ENCODE data around the gene TARDBP.
A peak's percentile ranks its signal among the peaks of the same experiment; 100 is the strongest.
"Not testable (repeated sequence)": the region's sequence is repeated elsewhere in the genome, so short reads cannot be mapped to it uniquely, and the experiment has no call there.

TARDBP gene

DNA sequence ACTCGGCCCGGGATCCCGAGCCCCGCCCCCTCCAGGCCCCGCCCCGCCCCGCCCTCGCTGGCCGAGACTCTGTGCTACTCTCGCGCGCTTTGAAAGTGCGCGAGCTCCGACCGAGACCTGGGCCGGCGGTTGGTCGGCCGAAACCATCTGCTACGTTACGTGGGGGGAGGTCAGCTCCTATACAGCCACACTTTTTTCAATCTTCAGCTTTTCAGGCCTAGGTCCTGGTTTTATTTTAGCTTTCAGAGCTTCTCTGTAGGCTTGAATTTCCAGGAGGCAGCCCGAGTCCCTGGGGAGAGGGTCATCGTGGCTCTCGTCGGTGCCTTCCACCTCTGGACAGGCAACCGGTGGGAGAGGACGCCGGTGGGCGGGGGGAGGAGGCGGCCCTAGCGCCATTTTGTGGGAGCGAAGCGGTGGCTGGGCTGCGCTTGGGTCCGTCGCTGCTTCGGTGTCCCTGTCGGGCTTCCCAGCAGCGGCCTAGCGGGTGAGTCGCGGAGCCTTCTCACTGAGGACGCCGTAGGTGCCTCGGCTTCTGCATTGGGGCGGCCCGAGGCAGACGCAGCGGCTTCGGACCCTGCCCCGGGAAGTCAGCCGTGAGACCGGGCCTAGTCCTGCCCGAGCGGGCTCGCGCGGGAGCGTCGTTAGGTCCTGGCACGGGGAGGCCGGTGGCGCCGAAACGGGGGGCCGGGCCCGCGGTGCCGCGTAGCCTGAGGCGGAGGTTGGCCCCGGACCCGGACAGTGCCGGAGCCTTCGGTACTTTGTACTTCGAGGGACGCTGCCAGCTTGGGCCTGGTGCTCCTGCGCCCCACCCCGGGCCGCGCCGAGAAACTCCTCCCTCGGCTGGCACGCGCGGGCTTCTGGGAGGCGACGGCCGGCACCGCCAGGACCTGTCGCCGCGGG, at the start of gene TARDBP:
TARDBP (plus strand) TSS at position 395 of the 900 bp plus-strand sequence. CDS start 1,074 bp downstream, outside the sequence.
- DNase-seq = peak; percentile 96

GRCh38 chr1:10965546-10966226, 46.8 kb upstream of the TARDBP start:
- no peak for DNase-seq

- DNase-seq = no peak
These were observed 45.4 kb upstream of the TARDBP start for GRCh38 chr1:10967090-10967489.

DNA sequence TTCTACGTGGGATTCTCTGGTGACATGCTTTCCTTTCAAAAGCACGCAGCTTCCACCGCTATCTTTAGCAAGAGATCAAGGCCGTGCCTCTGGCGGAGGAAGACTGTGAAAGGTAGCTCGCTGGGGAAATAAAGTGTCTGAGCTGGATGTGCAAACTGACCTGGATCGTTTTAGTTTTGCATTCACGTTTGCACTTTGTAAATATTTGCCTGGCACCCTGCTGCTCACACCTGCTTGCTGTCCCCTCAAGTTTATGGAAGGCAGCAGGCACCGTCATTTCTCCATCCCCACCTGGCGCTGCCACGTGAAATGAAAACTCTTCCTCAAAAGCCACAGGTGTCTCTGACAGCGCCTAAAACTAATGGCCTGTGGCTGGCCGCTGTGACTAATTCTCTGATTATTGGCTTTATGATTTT, 44.0 kb upstream of the TARDBP start:
- no peak for DNase-seq

DNA sequence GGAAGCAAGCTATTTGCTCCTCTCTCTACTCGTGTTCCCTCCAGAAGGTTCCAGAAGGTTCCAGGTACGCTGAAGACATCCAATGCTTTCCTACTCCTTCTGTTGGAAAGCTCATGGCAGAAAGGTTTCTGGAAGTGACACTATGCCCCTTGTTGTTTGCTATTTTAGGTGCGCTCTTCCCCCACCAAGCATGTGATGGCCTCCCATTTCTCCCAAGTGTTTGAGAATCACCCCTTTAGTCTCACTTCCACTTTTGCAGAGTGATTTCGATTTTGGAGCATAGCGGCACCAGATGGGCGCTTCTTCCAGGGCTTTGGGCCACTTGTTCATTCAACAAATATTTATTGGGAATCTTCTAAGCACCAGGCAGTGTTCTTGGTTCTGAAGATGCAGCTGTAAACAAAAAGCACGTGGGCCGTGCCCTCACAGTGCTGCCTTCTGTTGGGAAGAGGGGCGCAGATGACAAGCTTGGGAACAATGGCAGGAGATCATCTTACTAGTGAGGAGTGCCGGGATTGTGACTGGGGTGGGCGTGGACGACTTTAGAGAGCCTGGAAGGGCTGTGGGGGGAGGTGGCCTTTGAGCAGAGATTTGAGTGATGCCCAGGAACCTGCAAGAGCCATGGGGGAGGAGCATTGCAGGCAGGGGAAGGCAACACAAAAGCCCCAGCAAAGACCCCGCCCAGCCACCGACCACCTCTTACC, 43.0 kb upstream of the TARDBP start:
- peak; percentile 73 for DNase-seq

DNA sequence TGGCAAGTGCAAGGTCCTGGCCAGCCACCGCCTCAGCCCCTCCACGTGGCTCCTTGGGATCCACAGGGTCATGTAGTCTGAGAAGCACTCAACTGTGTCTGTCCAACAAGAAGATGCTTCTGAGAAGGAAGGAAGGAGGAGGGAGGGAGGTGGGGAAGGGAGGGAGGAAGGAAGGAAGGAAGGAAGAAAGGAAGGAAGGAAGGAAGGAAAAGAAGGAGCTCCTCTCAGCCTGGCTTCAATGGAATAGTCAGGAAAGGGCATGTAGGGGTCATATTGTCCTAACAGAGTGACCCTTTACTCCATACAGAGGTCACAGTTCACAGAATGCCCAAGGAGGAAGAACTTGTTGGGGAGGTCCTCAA, 42.5 kb upstream of the TARDBP start:
- no peak for DNase-seq

DNA sequence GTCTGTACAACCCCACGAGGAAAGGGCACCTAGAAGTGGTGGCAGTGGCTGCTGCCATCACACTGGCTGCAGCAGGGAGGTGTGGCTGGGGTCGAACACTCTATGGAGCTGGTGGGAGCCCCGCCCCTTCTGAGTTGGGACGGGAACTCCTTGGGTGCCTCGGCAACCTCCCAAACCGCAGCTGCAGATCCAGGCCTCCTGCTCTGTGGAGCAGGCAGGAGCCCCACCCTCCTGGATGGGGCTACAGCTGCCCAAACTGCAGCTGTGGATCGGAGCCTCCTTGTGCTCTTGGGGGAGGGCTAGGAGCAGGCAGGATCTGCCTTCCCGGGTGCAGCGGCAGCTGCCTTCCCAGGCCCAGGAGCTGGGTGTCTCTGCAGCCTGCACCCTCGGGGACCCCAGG, 38.9 kb upstream of the TARDBP start:
- no peak for DNase-seq

DNA sequence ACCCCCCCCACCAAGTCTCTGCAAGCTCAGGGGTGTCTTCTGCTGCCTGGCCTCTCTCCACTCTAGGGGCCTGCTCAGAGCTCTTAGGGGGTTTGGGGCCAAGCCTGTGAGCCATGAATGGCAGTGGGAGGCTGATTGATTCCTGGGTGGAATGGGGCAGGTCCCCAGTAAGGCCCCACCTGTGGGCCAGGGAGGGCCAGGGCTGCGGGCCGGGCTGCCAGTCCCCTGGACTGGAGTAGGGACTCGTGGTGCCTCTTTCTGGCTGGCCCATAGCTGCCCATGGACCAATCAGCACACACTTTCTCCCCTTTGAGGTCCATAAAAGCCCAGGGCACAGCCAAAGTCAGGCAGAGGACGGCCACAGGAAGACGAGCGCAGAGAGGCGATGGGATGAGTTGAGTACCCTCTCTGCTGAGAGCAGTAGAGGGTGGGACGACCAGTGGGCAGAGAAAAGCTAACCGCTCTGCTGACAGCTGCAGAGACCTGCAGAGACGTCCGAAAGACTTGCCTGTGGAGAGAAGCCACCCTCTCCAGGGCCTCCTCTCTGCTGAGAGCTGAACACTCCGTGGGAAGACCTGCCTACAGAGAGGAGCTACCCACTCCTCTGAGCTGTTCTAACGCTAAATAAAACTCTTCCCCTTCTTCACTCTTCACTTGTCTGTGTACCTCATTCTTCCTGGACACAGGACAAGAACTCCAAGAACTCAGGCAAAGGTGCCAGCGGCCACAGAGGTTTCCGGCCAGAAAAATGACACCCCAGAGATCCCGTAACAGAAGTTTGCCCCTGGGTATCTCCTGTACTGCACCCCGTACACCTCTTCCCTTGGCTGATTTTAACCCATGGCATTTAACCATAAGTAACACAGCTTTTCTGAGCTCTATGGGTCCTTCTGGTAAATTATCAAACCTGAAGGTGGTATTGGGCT, 38.2 kb upstream of the TARDBP start:
- DNase-seq = no peak

GRCh38 chr1:10975567-10976326, 36.7 kb upstream of the TARDBP start:
- DNase-seq = peak; percentile 26

DNA sequence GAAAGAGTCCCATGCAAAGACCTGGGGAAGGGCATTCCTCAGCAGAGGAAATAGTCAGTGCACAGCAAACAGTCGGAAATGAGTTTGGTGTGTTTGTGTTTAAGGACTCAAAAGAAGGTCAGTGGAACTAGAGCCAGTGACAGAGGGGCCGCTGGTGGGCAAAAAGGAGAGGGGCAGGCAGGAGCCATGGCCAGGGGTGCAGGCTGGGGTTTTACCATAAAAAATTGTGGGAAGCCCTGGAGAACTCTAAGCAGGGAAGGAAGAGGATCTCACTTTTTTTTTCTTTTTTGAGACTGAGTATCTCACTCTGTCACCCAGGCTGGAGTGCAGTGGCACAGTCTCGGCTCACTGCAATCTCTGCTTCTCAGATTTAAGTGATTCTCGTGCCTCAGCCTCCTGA, 33.7 kb upstream of the TARDBP start:
- no peak for DNase-seq

DNA sequence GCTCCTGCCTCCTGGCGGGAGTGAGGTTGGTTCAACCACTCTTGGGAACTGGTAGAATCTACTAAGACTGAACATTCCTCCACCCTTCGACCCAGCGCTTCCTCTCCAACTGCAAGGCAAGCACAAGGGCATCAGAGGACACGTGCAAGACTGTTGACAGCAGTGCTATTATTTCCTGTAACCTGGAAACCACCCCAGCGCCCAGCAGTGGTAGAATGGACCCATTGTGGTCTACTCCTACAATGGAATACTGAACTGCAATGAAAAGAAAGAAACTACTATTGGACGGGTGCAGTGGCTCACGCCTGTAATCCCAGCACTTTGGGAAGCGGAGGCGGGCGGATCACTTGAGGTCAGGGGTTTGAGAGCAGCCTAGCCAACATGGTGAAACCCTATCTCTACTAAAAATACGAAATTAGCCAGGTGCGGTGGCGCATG, 33.0 kb upstream of the TARDBP start:
- DNase-seq = no peak

DNA sequence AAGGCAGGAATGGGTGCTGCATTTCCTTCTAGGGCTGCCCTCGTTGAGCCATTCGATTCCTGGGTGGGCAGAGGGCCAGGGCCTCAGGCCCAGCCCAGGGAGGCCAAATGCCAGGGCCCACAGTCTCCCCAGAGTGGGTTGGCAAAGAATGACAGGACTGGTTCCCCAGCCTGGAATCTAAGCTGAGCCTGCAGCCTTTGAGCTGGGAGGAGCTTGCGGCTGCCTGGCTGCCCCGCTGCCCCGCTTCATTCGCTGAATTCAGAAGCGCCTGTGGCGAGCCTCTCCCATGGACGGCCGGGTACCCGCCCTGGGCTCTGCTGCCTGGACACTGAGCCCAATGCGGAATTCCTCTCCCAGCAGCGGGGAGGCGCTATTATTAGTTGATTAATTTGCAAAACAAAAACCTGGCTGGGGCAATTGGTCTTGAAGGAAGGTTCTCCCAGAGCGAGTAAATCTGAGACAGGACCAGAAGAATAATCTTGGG, 32.3 kb upstream of the TARDBP start:
- DNase-seq = no peak

GRCh38 chr1:10980841-10981727, 31.4 kb upstream of the TARDBP start:
- DNase-seq = no peak

DNA sequence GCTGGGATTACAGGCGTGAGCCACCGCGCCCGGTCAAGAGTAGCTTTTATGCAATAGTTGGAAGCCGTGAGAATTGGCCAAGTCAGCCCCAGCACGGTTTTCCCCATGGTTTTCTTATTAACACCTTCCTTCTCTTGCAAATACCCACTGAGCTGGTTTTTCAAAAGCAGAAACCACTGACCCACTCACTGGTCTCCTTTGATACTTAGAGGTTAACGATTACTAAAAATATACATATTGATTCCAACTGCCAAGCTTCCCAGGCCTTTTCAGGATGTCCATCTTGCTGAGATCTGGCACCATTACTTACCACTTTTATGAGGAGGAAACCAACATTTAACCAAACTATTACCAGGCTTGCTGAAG, 25.9 kb upstream of the TARDBP start:
- DNase-seq = no peak

DNA sequence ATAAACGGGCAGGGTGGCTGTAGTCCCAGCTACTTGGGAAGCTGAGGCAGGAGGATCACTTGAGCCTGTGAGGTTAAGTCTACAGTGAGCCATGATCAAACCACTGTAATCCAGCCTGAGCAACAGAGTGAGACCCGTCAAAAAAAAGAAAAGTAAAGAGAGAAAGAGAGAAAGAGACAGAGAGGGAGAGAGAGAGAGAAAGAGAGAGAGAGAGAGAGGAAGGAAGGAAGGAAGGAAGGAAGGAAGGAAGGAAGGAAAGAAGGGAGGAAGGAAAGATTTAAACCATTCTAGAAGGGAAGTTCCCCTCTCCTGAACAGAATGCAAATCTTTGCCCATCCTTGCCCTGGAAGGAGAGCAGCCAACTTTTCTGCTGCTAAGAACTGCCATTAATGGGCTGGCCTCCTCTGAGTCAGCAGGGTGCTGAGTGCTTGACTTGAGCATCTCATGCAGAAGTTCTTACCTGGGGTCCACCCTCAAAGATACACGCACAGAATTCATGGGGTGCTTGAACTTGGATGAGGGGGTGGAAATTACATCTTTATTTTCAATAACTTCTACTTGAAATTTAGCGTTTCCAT, 24.5 kb upstream of the TARDBP start:
- no peak for DNase-seq

DNA sequence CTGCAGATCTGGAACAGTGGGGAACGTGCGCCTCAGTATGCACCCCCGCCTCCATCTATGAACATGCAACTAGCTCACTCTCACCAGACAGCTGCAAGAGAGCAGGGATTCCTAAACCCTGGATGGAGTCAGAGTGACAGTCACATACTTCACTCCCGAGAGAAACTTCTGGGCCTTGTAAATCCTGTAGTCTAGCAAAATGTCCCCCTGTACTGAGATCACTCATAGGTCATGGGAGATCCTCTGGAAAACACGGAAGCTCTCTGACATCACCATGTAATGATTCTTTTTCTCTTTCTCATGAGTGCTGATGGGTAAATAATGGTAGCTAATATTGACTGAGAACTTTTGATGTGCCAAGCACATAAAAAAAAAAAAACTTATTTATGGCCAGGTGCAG, 23.4 kb upstream of the TARDBP start:
- DNase-seq = no peak

DNA sequence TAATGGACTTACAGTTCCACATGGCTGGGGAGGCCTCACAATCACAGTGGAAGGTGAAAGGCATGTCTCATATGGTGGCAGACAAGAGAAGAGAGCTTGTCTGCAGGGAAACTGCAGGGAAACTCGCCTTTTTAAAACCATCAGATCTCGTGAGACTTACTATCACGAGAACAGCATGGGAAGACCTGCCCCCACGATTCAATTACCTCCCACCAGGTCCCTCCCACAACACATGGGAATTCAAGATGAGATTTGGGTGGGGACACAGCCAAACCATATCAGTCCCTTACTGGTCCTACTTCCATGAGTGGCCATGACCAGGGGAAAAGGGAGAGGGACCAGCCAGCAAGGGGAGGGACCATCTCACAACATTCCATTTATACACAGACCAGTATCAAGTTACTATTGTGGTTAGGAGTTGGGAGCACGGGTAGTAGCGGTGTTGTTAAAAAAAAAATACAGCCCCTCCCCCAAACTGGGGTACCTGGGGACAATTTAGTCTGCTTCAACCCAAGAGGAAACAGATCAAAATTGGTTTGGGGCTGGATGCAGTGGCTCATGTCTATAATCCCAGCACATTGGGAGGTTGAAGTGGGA, 22.4 kb upstream of the TARDBP start:
- not testable (repeated sequence) for DNase-seq

- DNase-seq = no peak
These were observed 21.6 kb upstream of the TARDBP start for GRCh38 chr1:10990828-10991227.

- not testable (repeated sequence) for DNase-seq
These were observed 20.4 kb upstream of the TARDBP start for GRCh38 chr1:10992004-10992403.

DNA sequence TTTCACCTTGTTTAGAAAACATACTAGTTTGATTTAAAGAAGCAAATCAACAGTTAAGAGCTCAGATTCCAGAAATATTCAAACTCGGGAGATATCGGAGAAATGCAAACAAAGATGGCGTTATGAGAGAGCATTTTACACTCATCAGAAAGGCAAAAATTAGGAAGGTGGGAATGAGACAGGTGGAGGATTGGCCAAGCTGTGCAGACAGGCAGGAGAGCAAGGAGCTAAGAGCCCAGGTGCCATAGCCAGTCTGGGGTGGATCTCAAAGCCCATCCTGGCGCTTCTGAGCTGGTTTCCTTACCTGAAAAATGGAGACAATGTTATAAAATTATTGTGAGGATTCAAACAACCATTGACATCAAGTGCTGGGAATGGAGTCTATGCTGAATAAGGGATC, 19.6 kb upstream of the TARDBP start:
- DNase-seq = no peak

Measured in NCI-H82 (cell line).